GM21423 (cell line): ENCODE results near the gene LIG4.
"Not testable (repeated sequence)": the region's sequence is repeated elsewhere in the genome, so short reads cannot be mapped to it uniquely, and the experiment has no call there.

Experiments used
- ATAC-seq: cut with Tn5 transposase; IDR thresholded peaks from one replicate; pipeline ENCODE4 v1.9.1; 2021; ENCODE audit warnings: mild to moderate bottlenecking, moderate library complexity; ENCODE audit not compliant: unreplicated experiment

The LIG4 gene

DNA sequence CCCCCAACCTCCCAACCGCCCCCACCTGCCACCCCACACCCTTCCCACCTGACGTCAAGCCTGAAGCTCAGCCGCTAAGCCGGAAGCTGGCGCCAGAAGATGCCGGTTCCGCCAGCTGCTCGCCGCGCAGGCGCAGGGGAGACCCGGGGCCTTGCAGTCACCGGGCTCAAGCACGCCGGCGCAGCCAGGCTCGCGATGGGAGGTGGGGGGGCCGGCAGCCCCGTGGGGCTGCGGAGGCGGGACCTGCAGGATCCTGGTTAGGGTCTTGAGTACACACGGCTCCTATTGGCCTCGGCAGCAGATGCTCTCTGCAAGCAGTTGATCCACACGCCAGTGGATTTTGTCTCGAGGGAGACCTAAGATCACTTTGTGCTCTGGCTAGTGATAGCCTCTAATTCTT is at the start of gene LIG4:
Gene LIG4 (minus strand): TSS at position 101 of the 400 bp plus-strand sequence. CDS start 4,268 bp downstream, outside the sequence.
- ATAC-seq: peak; percentile 66

DNA sequence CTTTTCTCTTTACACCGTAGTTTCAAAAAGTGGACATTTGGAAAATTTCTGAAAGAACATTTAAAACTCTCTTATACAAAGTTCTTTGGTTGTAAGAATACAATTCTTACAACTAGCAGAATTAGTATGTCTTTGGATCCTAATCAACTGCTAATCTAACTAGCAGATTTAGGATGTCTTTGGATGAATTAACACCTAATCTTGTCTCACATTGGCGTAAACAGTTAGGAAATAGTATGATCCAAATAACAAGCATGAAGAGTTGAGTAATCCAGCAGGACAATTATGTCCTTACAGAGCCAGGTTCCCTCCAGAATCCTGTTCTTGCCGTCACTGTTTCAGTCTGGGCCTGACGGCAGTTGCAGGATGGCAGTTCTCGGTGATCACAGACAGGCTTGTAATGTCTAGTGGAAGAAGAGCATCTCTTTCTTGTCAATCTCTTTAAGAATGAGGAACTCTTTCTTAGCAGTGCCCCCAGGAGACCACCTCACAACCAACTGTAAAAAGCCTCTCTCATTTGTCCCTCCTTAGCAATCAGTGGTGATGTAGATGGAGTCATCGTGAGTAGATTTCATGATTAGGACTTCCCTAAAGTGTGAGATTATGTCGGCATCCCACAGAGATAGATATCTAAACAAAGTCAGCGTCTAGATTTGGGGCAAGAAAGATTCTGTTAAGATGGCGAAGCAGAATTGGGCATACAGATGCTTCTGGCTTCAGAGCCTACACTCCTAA is 48.5 kb upstream of the LIG4 start:
- no peak for ATAC-seq

DNA sequence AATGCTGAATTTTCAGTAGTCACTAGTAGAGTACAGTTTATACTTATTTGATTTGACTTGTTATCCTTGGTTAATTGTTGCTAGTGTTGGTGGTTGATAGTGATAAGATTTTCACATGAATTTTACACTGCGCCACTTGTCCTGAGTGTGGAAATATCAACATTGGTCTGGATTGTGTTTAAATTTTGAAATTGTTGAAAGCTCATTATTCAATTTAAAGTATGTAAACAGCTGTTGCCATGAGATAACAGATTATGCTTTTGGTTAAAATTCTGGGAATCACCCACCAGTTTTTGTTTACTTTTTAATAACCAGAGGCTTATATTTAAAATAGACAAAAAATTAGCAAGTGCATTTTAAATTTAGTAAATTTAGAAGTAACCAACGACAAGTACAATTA is 41.9 kb upstream of the LIG4 start:
- no peak for ATAC-seq

DNA sequence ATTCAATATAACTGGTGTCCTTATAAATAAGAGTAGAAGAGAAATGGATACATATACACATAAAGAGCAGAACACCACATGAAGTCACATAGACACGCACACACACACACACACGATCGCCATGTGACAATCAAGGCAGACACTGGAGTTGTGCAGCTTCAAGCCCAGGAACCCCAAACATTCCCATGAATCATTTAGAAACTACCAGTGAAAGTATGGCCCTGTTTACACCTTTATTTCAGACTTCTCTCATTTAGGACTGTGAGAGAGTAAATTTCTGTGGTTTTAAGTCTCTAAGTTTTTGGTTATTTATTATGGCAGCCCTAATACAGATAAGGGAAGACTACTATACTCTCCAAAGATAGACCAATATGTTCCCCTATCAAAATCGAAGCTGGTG is 33.8 kb upstream of the LIG4 start:
- ATAC-seq: peak; percentile 64

DNA sequence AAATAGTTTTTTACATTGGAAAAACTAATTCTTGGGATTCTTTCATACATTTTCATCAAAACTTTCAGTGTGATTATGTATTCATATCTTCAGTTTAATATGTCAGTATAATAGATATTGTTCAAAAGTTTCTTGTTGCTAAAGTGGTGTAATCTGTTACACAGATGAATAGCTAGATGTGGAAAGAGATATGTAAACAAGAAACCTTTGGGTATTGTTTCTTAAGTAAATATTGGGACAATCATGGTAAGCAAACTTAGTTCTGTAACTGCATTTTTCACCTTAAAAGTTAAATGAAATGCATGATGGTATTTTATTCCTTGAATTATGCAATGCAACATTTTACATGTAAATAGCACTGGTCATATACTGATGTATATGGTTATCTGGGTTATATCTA is 15.0 kb upstream of the LIG4 start:
- ATAC-seq: no peak

DNA sequence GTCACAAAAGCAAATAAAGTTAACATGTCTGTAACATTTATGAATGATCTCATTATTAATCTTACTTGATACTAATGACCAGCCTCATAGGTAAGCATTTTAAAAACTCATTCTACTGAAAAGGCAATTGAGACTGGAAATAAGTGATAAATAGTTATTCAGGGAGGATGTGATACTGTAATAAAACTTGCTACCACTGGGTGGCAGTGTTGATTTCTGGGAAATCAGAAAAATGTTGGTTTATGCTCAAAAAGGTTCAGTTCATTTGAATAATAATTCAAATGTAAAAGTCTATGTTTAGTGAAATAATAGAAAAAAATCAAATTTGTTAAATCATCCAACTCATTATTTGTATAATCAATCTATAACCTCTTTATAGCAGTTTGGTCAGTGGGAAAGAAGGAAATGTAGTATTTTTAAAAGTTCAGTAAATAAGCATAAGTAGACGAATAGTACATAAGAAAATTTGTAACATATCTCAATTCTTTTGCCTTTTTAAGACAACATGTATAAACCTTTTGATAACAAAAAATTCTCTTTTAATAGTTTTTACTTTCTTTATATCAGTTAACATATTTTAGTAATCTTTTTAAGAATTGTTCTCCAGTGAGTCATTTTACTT is 12.4 kb upstream of the LIG4 start:
- ATAC-seq: no peak

DNA sequence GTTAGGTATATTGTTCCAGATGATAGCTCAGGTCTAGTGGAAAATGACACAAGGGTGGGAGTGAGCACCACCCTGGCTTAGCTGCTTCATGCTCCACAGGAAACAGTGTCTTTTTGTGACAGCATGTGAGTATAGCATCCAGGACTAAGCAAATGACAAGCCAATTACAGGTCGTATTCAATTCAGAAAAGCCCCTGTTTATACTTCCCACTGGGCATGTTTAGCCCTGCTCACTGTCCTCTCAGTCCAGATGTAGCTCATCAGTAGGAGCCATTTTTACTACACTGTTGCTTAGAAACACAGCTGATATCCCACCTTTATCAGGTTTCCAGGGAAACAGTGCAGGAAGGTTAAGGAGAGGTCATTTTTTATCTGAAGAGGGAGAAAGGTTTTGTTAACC is 10.8 kb upstream of the LIG4 start:
- peak; percentile 38 for ATAC-seq

DNA sequence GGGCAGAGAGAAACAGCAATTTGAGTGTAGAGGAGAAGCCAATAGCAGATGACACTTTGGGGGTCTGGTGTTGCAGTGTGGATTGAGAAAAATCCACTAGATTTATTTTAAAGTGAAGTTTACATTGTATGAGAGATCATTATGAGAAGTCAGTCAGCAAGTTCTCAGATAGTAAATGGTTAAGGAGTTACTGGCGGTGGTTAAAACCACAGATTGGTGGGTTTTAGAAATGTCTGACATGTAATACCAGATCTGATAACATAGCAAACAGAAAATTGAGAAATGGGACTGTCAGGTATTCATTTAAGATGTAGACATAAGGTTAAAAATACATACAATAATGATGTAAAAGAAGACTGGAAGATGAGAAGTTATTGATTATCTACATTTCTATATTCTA is 10.1 kb upstream of the LIG4 start:
- peak; percentile 73 for ATAC-seq

DNA sequence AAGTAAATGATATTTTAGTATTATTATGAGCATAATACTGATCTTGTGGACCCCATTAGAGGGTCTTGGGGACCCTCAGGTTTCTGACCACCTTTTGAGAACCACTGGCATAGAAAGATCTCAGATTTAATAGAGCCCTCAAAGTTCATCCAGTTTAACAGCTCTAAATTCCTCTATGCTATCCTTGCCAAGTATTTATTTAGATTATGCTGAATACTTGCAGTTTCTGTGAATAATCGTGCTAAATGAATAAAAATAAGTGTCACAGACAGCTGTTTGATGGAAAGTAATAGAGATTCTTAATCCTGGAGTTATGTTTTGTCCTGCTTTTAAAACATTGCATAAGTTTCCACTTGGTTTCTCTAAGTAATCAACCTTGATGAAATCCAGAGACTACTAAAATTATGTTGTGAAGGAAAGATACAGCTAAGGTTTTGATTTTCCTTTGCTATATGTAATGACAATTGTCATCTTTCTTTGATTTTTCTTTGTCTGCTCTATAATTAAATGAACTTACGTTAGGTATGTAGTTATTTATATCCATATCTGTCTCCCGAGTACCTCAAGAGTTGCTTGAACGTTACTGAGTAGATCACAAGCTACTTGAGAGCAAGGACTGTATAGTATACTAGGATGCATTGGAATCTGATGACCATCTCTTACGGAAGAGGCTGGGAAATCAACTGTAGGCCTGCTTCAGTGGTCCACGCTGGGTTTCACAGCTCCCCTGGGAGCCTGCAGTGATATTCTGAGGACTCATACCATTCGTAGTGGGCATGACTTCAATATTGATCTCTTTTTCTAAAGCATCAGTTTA is 8.6 kb upstream of the LIG4 start:
- ATAC-seq: no peak

DNA sequence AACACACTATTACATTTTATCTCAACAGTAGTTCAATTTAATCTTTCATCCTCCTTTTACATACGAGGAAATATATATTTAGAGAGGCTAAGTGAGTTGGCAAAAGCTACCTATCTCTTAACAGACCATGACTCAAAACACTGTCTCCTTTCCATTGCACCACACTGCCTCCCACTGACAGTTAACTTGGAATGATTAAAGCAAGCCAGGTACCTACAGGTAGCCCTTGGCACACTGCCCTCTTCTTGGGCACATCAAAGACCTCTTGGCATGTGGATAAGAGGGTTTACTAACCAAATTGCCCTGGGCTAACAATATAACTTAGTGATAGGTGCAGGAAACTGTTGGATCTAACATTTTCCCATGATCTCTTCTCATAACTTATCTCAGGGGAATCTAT is 4.7 kb upstream of the LIG4 start:
- no peak for ATAC-seq

DNA sequence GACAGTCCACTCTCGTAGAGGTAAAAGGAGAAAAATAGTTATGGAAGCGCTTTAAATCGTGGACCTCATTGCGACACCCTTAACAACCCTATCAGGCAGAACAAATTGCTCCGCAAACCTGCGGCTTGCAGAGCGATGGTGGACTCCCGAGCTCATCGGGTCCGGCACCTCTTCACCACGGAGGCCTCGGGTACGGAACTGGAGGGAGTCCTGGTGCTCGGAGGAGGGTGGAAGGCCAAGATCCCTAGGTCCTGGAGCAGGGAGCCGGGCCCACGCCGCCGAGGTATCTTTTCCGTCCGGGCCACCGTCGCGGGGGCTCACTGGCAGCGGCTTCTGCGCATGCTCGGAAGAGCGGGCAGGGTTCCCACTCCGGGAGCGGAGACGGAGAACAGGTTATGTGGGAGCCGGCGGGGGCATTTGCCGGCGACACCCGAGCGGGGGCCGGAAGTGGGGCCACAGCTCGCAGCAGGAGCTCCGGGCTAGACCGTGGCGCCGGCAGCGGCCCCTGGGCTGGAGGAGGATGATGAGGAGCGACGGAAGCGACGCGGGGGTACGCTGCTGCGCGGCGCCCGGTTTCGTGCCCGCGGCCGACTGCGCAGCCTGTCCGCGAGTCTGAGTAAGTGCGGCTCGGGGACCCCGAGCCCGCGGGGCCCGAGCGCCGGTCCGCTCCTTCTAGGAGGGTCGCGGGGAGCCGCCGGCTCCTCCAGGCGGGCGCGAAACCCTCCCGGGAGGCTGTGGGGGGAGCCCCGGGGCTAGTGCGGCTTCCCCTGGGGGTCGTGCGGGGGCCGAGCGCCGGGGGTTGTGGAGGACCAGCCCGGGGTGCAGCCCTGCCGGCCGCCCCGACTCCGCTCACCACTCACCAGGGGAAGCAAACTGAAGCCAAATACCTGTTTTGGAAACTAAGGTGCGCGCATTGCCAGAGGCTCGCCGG is 3.0 kb upstream of the LIG4 start, which contains the start of gene ABHD13:
Gene ABHD13 (plus strand): TSS at position 349 of the 931 bp plus-strand sequence. CDS start 10,827 bp downstream, outside the sequence.
- ATAC-seq: peak; percentile 74

DNA sequence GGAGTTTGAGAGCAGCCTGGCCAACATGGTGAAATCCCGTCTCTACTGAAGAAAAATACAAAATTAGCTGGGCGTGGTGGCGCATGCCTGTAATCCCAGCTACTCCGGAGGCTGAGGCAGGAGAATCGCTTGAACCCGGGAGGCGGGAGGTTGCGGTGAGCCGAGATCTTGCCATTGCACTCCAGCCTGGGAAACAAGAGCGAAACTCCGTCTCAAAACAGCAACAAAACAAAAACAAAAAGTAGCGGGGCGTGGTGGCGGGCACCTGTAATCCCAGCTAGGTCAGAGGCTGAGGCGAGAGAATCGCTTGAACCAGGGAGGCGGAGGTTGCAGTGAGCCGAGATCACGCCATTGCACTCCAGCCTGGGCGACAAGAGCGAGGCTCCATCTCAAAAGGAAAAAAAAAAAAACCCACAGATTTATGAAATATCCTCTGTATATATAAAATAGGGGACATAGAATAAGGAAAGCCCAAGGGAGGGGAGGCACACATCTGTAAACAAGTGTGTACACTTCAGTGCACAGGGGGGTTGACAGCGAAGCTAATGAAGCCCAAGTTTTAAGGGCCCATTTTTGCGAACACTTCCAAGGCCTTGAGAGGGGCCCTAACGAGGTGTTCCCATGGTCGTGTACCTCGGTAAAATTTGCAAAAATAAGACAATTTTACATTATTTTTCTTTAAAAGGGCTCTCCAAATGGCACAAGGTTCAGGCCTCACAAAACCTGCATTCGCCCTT is 2.1 kb upstream of the LIG4 start:
- ATAC-seq: not testable (repeated sequence)

DNA sequence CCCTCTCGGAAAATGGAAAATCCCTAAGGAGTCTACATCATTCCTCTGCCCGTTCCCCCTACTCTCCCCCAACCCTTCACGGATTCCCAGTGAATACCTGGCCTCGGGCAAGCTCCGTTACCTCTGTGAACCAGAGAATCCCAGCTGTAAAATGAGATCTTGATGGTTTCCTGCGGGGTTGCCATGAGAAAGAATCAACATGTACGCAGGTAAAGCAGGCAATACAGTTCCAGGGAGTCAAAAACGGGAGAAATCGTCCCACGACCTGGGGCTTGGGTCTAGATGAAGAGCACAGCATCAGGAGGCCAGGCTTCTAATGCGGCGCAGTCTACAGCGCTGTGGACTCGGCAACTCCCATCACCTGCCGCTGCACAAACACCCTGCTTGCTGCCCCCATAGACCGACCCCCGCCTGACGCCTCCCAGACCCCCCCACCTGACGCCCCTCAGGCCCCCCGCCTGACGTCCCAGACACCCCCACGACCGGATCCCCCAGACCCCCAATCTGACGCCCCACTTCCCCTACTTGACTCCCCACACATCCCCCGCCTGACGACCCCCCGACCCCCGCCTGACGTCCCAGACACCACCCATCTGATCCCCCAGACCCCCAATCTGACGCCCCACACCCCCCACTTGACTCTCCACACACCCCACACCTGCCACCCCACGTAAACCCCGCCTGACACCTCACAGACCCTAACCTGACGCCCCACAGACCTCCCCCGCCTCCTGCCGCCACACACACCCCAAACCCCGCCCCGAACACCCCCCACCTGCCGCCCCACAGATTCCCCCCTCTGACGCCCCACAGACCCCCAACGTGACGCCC is 680 bp downstream of the LIG4 start:
- no peak for ATAC-seq

DNA sequence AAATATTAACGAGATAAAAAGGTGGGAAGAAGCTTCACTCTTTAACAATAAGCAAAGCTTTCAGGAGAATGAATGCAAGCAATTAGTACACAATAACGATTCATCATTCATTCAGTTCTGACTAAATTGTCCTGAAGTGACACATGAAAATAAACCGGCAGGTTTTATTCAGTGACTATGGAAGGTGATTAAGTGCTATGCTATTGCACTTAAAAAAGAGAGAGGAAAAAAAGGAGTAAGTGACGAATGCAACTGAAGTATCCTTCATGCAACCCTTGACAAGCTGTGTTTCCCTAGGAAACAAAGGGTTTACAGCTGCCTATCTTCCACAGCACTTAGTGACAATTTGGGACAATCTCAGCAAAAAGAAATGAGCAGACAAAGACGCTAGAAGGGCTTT is 1.4 kb downstream of the LIG4 start:
- ATAC-seq: no peak

DNA sequence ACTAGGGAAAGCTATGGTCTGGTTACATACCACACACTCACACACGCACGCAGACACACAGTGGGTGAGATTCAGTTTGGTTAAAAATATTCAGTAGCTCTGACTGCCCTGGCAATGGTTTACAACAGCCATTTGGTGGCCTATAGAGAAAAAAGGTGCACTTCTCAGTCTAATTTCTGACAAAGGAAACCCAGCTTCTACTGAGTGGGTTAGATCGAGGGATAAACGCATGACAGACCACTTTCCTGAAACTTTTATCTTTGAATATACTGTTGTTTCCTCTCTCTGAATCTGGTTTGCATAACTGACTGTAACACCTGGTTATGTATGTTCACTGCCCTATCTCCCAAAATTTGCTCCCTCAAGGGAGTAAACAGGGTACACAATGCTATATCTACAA is 2.5 kb downstream of the LIG4 start:
- ATAC-seq: peak; percentile 47

DNA sequence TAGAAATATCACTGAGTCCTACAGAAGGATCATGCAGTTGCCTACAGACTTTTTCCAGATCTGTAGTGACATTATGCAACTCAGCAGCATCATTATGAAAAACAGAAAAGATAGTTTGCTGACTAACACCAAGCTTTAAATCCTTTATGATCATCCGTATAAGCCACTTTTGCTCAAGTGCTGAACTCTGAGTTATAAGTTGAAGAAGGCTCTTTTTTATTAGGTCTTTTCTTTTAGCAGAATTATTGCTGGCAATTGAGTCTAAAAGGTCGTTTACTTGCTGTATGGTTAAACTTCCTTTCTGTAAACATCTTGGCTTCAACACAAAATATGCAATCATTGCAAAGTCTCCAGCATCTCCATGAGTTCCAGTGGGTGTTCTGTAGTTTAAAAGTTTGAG is 4.8 kb downstream of the LIG4 start:
- no peak for ATAC-seq

DNA sequence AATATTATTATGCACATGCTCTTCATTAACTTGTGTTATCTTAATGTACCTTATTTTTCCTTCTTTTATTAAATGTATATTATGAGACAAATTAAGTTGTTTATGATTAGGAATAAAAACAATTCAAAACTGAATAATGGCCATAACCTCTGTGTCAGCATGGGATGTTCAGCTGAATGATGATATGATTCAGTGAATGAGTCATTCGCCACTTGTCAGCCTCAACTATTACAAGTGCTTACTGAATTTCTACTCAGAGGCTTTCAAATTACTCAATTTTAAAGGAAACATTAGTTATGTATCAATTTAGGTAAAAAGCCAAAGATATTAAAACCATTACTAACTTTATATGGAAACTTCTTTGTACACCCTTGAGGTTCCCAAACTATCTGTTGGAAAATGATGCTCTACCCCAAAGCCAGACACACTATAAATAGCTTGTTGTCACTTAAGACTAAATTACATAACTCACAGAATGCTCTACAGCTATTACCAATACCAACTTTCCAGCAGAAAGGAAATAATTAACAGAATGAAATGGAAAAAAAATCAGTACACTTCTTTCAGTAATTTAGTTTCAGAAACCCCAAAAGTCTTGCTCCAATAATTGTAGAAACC is 14.4 kb downstream of the LIG4 start:
- no peak for ATAC-seq

DNA sequence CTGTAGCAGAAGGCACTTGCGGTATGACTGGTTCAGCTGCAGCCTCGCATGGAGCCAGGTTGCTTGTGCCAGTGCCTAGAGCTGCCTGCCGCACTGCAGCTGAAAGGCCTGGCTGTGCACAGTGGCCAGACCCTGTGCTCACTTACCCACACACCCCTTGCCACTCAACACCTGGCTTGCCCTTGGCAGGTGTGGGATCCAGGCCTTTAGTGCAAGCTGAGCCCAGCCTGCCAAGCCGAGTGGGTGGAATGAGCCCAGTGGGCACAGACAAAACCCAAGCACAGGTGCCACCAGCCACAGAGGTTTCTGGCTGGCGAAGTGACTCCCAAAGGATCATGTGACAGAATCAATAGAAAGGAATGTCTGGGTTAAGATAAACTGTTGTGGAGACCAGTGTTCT is 19.5 kb downstream of the LIG4 start:
- no peak for ATAC-seq

DNA sequence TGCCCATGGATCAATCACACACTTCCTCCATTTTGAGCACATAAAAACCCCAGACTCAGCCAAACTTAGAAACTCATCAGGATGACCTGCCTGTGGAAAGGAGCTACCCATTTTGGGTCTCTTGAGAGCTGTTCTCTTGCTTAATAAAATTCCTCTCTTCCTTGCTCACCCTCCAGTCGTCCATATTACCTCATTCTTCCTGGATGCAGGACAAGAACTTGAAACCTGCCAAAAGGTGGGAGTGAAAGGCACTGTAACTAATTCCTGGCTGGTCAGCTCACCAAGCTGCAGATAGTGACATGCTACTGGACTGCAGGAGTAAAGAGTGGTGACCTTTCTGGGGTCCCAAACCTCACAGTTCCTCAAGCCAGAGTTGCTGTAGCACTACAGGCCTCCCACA is 20.2 kb downstream of the LIG4 start:
- no peak for ATAC-seq
